ENCODE measurements around the gene CAMK1G.

The CAMK1G gene

GRCh38 chr1:209549443-209550205 is 33.9 kb upstream of the CAMK1G start:
- no peaks in the 10 kb centered on the region for H3K9me3 ChIP-seq (ENCODE audit: control insufficient read depth in 2 of 2, low read length in 2 of 2)
- no peak overlapping the region for H3K4me3 ChIP-seq (ENCODE audit: low read length in 2 of 2)
- no peak overlapping the region for H3K9ac ChIP-seq (ENCODE audit: low read length in 2 of 2)
- H3K36me3 ChIP-seq (ENCODE audit: control insufficient read depth in 2 of 2, insufficient read depth in 2 of 2, low read length in 2 of 2): no peaks in the 10 kb centered on the region
- H3K27me3 ChIP-seq (ENCODE audit: control insufficient read depth in 1 of 2, insufficient read depth in 2 of 2, low read length in 2 of 2): no peaks in the 10 kb centered on the region
- H3K4me1 ChIP-seq (ENCODE audit: control insufficient read depth, insufficient read depth, low read length): no peaks in the 10 kb centered on the region
- no peak overlapping the region for H3K27ac ChIP-seq (ENCODE audit: low read length)

GRCh38 chr1:209550519-209550918 is 33.0 kb upstream of the CAMK1G start:
- Histone ChIP-seq H3K27me3 (ENCODE audit: control insufficient read depth in 1 of 2, insufficient read depth in 2 of 2, low read length in 2 of 2) (no peaks in the 10 kb centered on the region), H3K4me1 (ENCODE audit: control insufficient read depth, insufficient read depth, low read length) (no peaks in the 10 kb centered on the region), H3K9ac (ENCODE audit: low read length in 2 of 2) (no peak overlapping the region), H3K9me3 (ENCODE audit: control insufficient read depth in 2 of 2, low read length in 2 of 2) (no peaks in the 10 kb centered on the region), H3K4me3 (ENCODE audit: low read length in 2 of 2) (no peak overlapping the region), H3K27ac (ENCODE audit: low read length) (no peak overlapping the region), H3K36me3 (ENCODE audit: control insufficient read depth in 2 of 2, insufficient read depth in 2 of 2, low read length in 2 of 2) (no peaks in the 10 kb centered on the region)

GRCh38 chr1:209552406-209553264 is 30.9 kb upstream of the CAMK1G start:
- no peak overlapping the region for H3K27ac ChIP-seq (ENCODE audit: low read length)

DNA sequence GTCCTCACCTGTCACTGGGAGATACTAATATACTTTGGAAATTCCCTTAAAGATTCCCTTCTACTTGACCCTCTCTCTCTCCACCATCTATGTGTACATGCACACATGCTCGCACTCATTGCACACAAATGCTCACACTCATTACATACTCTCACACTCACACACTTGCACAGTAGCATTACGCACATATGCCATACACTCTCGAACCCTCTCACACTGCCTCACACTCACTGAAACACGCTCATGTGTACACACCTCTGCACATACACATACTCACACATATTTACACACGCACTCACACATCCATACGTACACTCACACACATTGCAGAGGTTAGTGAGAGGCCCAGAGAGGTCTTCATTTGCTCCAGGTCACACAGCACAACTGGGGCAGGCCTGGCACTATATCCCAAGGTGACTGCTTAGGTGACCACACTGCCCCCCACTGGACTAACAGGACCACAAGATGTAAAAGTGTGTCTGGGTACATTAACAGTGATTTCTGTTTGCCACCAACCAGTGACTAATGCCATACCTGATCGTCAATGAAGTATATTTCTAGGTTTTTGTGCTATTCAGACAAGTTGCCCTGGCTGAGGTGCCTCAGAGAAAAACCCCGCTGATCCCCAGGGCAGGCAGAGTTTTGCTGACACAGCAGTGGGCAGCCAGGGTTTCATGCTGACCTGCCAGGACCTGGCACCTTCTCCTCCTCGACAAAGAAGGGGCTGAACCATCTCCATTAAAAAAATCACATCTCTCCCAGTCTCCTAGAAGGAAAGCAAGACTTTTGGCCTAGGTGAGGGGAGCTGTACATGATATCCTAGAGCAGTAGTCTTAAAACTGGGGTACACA is 28.5 kb upstream of the CAMK1G start:
- H3K36me3 ChIP-seq (ENCODE audit: control insufficient read depth in 2 of 2, insufficient read depth in 2 of 2, low read length in 2 of 2): no peaks in the 10 kb centered on the region
- no peak overlapping the region for H3K27ac ChIP-seq (ENCODE audit: low read length)

More at GRCh38 chr1:209552406-209553264, 30.9 kb upstream of the CAMK1G start:
- Histone ChIP-seq H3K36me3 (ENCODE audit: control insufficient read depth in 2 of 2, insufficient read depth in 2 of 2, low read length in 2 of 2) (no peaks in the 10 kb centered on the region), H3K9me3 (ENCODE audit: control insufficient read depth in 2 of 2, low read length in 2 of 2) (no peaks in the 10 kb centered on the region), H3K4me1 (ENCODE audit: control insufficient read depth, insufficient read depth, low read length) (no peaks in the 10 kb centered on the region), H3K27me3 (ENCODE audit: control insufficient read depth in 1 of 2, insufficient read depth in 2 of 2, low read length in 2 of 2) (no peaks in the 10 kb centered on the region), H3K4me3 (ENCODE audit: low read length in 2 of 2) (no peak overlapping the region), H3K9ac (ENCODE audit: low read length in 2 of 2) (no peak overlapping the region)

DNA sequence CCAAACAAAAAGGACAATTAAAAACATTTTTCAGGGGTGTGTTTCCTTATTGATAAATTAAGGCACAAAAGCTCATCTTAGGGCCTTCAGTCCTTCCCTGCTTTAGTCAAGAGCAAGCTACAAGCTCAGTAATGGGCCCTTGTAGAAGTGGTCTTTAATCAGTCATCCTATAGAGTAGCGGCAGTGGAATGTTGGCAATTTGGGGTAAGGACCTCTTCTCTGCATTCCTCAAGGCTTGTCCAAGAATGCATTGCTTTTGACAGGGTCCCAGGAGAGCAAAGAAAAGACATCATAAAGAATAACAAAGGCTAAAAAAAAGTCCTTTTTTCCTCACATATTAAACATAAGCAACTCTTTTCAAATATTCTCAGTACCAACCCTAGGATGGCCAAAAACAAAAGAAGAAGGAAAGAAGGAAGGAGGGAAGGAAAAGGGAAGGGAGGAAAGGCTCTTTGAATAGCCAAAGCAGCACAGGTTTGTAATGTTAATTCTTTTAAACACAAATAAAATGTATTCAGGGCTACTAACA is 27.3 kb upstream of the CAMK1G start:
- no peak overlapping the region for H3K4me3 ChIP-seq (ENCODE audit: low read length in 2 of 2)
- no peaks in the 10 kb centered on the region for H3K36me3 ChIP-seq (ENCODE audit: control insufficient read depth in 2 of 2, insufficient read depth in 2 of 2, low read length in 2 of 2)
- H3K27ac ChIP-seq (ENCODE audit: low read length): no peak overlapping the region
- no peak overlapping the region for H3K9ac ChIP-seq (ENCODE audit: low read length in 2 of 2)
- H3K9me3 ChIP-seq (ENCODE audit: control insufficient read depth in 2 of 2, low read length in 2 of 2): no peaks in the 10 kb centered on the region
- no peaks in the 10 kb centered on the region for H3K4me1 ChIP-seq (ENCODE audit: control insufficient read depth, insufficient read depth, low read length)
- H3K27me3 ChIP-seq (ENCODE audit: control insufficient read depth in 1 of 2, insufficient read depth in 2 of 2, low read length in 2 of 2): no peaks in the 10 kb centered on the region

More for the DNA sequence above, 28.5 kb upstream of the CAMK1G start:
- Histone ChIP-seq H3K9me3 (ENCODE audit: control insufficient read depth in 2 of 2, low read length in 2 of 2) (no peaks in the 10 kb centered on the region), H3K4me1 (ENCODE audit: control insufficient read depth, insufficient read depth, low read length) (no peaks in the 10 kb centered on the region), H3K4me3 (ENCODE audit: low read length in 2 of 2) (no peak overlapping the region), H3K27me3 (ENCODE audit: control insufficient read depth in 1 of 2, insufficient read depth in 2 of 2, low read length in 2 of 2) (no peaks in the 10 kb centered on the region), H3K9ac (ENCODE audit: low read length in 2 of 2) (no peak overlapping the region)

DNA sequence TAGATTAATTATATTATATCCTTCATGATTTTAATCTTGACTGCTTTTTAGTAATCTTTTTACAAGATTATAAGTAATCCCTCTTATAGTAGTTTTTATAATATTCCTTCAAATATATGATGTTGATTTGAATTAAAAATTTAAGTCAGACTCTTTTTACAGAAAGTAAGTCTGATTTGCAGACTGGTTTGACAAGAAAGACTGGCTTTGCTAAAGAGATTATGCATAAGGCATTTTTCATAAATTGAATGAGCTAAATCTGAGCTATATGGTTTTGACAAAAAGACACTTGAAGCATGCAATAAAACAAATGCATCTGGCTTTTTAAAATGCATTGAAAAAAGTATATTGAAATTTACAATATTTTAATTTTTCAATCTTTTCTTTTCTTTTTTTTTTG is 26.3 kb upstream of the CAMK1G start:
- Histone ChIP-seq H3K27me3 (ENCODE audit: control insufficient read depth in 1 of 2, insufficient read depth in 2 of 2, low read length in 2 of 2) (peaks cover 0 to 2% of the 10 kb centered on the region in 2 donors), H3K27ac (ENCODE audit: low read length) (no peak overlapping the region), H3K4me3 (ENCODE audit: low read length in 2 of 2) (no peak overlapping the region), H3K36me3 (ENCODE audit: control insufficient read depth in 2 of 2, insufficient read depth in 2 of 2, low read length in 2 of 2) (no peaks in the 10 kb centered on the region), H3K9ac (ENCODE audit: low read length in 2 of 2) (no peak overlapping the region), H3K4me1 (ENCODE audit: control insufficient read depth, insufficient read depth, low read length) (no peaks in the 10 kb centered on the region), H3K9me3 (ENCODE audit: control insufficient read depth in 2 of 2, low read length in 2 of 2) (no peaks in the 10 kb centered on the region)

- H3K9ac ChIP-seq (ENCODE audit: low read length in 2 of 2): no peak overlapping the region
- peaks cover 0 to 5% of the 10 kb centered on the region in 2 donors for H3K27me3 ChIP-seq (ENCODE audit: control insufficient read depth in 1 of 2, insufficient read depth in 2 of 2, low read length in 2 of 2)
- H3K4me1 ChIP-seq (ENCODE audit: control insufficient read depth, insufficient read depth, low read length): no peaks in the 10 kb centered on the region
- no peaks in the 10 kb centered on the region for H3K9me3 ChIP-seq (ENCODE audit: control insufficient read depth in 2 of 2, low read length in 2 of 2)
- H3K36me3 ChIP-seq (ENCODE audit: control insufficient read depth in 2 of 2, insufficient read depth in 2 of 2, low read length in 2 of 2): no peaks in the 10 kb centered on the region
- no peak overlapping the region for H3K27ac ChIP-seq (ENCODE audit: low read length)
- no peak overlapping the region for H3K4me3 ChIP-seq (ENCODE audit: low read length in 2 of 2)
These were observed 23.0 kb upstream of the CAMK1G start for GRCh38 chr1:209560529-209560928.

DNA sequence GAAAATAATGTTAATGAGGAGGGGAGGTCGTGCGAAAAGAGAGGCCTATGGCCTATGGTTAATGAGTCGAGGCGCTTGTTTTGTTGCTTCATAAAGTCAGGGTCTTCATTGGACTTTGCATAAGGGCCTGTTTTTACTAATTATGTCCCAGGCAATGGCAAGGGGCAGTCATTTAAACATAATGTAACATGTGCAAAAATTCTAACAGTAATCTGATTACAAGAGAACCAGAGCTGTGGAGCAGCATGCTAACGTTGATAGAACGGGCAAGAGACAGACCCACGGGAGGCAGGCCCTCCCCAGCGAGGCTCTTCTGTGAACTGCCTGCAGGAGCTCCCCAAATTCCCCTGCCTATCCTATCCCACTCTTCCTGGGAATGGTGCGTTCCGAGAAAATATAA is 22.6 kb upstream of the CAMK1G start:
- Histone ChIP-seq H3K36me3 (ENCODE audit: control insufficient read depth in 2 of 2, insufficient read depth in 2 of 2, low read length in 2 of 2) (no peaks in the 10 kb centered on the region), H3K9ac (ENCODE audit: low read length in 2 of 2) (no peak overlapping the region), H3K9me3 (ENCODE audit: control insufficient read depth in 2 of 2, low read length in 2 of 2) (no peaks in the 10 kb centered on the region), H3K27ac (ENCODE audit: low read length) (no peak overlapping the region), H3K4me3 (ENCODE audit: low read length in 2 of 2) (no peak overlapping the region), H3K4me1 (ENCODE audit: control insufficient read depth, insufficient read depth, low read length) (no peaks in the 10 kb centered on the region), H3K27me3 (ENCODE audit: control insufficient read depth in 1 of 2, insufficient read depth in 2 of 2, low read length in 2 of 2) (peaks cover 0 to 8% of the 10 kb centered on the region in 2 donors)

DNA sequence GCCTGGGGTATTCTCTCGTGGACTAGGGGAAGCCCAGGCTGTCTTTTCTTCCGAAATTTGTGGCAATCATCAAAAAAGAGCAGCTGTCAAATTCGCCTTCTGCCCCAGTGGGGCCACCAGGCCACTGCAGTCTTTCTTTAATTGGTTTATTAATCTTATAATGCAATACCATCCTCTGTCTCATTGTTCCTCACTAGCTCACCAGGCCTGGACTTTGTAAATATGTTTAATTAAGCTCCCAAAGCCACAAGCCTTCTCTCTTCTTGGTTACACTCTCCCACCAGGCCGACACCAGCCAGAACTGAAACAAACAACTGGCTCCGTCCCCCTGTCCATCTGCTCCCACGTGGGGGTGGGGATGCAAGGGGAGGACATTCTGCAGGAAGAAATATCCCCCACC is 22.0 kb upstream of the CAMK1G start:
- Histone ChIP-seq H3K4me3 (ENCODE audit: low read length in 2 of 2) (no peak overlapping the region), H3K4me1 (ENCODE audit: control insufficient read depth, insufficient read depth, low read length) (no peaks in the 10 kb centered on the region), H3K9me3 (ENCODE audit: control insufficient read depth in 2 of 2, low read length in 2 of 2) (no peaks in the 10 kb centered on the region), H3K9ac (ENCODE audit: low read length in 2 of 2) (no peak overlapping the region), H3K36me3 (ENCODE audit: control insufficient read depth in 2 of 2, insufficient read depth in 2 of 2, low read length in 2 of 2) (no peaks in the 10 kb centered on the region), H3K27me3 (ENCODE audit: control insufficient read depth in 1 of 2, insufficient read depth in 2 of 2, low read length in 2 of 2) (peaks cover 0 to 12% of the 10 kb centered on the region in 2 donors), H3K27ac (ENCODE audit: low read length) (no peak overlapping the region)

- H3K36me3 ChIP-seq (ENCODE audit: control insufficient read depth in 2 of 2, insufficient read depth in 2 of 2, low read length in 2 of 2): no peaks in the 10 kb centered on the region
- no peak overlapping the region for H3K27ac ChIP-seq (ENCODE audit: low read length)
- H3K4me3 ChIP-seq (ENCODE audit: low read length in 2 of 2): no peak overlapping the region
- no peak overlapping the region for H3K9ac ChIP-seq (ENCODE audit: low read length in 2 of 2)
- peaks cover 0 to 12% of the 10 kb centered on the region in 2 donors for H3K27me3 ChIP-seq (ENCODE audit: control insufficient read depth in 1 of 2, insufficient read depth in 2 of 2, low read length in 2 of 2)
- H3K9me3 ChIP-seq (ENCODE audit: control insufficient read depth in 2 of 2, low read length in 2 of 2): no peaks in the 10 kb centered on the region
- no peaks in the 10 kb centered on the region for H3K4me1 ChIP-seq (ENCODE audit: control insufficient read depth, insufficient read depth, low read length)
These were observed 18.7 kb upstream of the CAMK1G start for GRCh38 chr1:209564849-209565248.

Data from stomach smooth muscle (tissue), 2 donors.